ENCODE results near the gene HLA-DQA2.
A peak's percentile ranks its signal among the peaks of the same experiment; 100 is the strongest.
"Not testable (repeated sequence)": the region's sequence is repeated elsewhere in the genome, so short reads cannot be mapped to it uniquely, and the experiment has no call there.

The HLA-DQA2 gene

DNA sequence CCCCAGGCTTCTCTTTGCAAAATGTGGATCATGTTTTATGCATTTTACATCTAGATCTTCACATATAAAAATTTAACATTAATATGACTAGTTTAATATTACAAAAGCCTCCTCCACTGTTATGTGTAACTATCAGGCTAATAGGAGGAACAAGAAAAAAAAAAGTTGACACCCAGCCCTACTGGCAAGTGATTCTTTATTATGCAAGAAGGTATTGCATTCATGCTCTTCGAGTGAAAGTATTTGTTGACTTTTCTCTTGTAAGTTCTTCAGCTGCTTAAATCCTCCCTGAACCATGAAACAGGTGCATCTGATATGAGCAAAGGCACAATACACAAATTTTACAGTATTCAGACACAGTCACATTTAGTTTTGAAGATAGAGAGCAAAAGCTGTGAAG, 22.9 kb downstream of the HLA-DQA2 start:
- no peak overlapping the region for H3K4me3 ChIP-seq (ENCODE audit: low read depth, low read length)
- ChIA-PET CTCF (no interaction called here), POLR2A (no interaction called here)
- TF ChIP-seq, protein P1, sequence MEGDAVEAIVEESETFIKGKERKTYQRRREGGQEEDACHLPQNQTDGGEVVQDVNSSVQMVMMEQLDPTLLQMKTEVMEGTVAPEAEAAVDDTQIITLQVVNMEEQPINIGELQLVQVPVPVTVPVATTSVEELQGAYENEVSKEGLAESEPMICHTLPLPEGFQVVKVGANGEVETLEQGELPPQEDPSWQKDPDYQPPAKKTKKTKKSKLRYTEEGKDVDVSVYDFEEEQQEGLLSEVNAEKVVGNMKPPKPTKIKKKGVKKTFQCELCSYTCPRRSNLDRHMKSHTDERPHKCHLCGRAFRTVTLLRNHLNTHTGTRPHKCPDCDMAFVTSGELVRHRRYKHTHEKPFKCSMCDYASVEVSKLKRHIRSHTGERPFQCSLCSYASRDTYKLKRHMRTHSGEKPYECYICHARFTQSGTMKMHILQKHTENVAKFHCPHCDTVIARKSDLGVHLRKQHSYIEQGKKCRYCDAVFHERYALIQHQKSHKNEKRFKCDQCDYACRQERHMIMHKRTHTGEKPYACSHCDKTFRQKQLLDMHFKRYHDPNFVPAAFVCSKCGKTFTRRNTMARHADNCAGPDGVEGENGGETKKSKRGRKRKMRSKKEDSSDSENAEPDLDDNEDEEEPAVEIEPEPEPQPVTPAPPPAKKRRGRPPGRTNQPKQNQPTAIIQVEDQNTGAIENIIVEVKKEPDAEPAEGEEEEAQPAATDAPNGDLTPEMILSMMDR (IDR thresholded peaks at IDR 0.05; ENCODE audit: insufficient read depth, low read length, missing control alignments) = no peak
- DNase-seq (ENCODE audit: low read depth, low spot score) = no peak

DNA sequence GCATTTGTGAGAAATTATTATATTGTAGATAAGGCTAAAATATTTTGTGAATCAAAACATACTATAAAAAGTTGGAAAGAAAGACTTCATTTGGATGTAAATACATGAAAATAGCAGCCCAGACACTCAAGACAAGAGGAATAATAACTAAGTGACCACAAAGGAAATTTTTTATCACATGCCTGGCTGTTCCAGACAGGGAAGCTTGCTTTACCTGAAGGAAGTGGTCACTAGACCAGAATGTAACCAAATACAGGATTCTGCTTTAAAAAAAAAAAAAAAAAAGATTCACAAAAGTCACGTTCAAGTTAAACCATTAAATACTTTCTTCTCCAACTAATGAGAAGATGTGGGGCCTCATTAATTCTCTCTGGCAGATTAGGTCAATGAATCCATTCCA, 31.5 kb downstream of the HLA-DQA2 start:
- POLR2A ChIA-PET = no interaction called here
- DNase-seq (ENCODE audit: low read depth, low spot score) = no peak
- TF ChIP-seq, protein P1 (IDR thresholded peaks at IDR 0.05; ENCODE audit: insufficient read depth, low read length, missing control alignments) = no peak
- no peak overlapping the region for H3K4me3 ChIP-seq (ENCODE audit: low read depth, low read length)
- CTCF ChIA-PET = no interaction called here

DNA sequence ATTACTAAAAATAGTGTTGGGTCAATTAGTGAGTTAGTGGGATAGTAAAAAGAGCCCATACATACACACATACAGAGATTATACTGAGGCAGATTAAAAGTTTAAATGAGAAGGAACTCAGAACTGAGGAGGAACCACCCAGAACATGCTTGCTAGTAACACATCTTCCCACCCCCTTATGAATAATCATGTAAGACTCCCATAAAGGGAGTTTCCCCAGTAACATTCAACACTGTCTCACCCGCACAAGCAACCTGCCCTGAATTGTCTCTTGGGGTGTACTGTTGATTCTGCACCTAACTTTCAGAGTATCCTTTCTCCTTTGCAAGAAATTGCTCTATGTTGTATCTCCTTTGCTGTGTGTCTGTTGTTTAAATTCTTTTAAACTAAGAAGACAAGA, 33.2 kb downstream of the HLA-DQA2 start:
- TF ChIP-seq, protein P1 (IDR thresholded peaks at IDR 0.05; ENCODE audit: insufficient read depth, low read length, missing control alignments) = no peak
- ChIA-PET POLR2A (no interaction called here), CTCF (interaction anchor here (1.3 to 1.8 kb wide), 2 partner anchors 94 to 360 kb away, joined by 4 to 6 read pairs; no protein-coding TSS in a partner anchor)
- H3K4me3 ChIP-seq (ENCODE audit: low read depth, low read length) = no peak overlapping the region
- DNase-seq (ENCODE audit: low read depth, low spot score) = no peak

DNA sequence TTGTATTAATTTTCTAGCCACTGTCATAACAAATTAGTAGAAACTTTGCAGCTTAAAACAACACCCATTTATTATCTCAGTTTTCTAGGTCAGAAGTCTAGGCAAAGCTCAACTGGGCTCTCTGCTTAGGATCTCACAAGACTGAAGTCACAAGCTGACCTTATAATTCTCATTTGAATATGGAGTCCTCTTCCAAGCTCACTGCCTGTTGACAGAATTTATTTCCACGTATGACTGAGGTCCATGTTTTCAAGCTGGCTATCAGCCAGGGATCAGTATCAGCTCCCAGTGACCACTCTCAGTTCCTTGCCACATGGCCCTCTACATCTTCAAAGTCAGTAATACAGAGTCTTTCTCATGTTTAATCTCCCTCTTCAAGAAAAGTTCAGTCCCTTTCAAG, 33.9 kb downstream of the HLA-DQA2 start:
- H3K4me3 ChIP-seq (ENCODE audit: low read depth, low read length) = no peak overlapping the region
- POLR2A ChIA-PET = no interaction called here
- CTCF ChIA-PET = interaction anchor here (1.8 kb wide), 1 partner anchor 361 kb away, joined by 6 read pairs; no protein-coding TSS in a partner anchor
- TF ChIP-seq, protein P1 (IDR thresholded peaks at IDR 0.05; ENCODE audit: insufficient read depth, low read length, missing control alignments) = no peak
- DNase-seq (ENCODE audit: low read depth, low spot score) = no peak

DNA sequence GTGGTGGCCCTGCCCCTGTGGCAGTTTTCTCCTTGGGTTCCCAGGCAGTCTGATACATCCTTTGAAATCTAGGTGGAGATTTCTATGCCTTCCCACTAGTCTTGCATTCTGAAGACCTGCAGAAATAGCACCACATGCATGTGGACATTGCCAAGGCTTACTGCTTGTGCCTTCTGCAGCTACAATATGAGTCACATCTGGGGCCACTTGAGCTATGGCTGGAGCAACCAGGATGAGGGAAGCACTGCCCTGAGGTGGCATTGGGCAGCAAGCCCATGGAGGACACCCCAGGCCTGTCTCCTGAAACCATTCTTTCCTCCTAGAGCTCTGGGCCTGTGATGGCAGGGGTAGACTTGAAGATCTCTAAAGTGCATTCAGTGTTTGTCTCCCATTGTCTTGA, 37.8 kb downstream of the HLA-DQA2 start:
- TF ChIP-seq, protein P1 (IDR thresholded peaks at IDR 0.05; ENCODE audit: insufficient read depth, low read length, missing control alignments) = no peak
- H3K4me3 ChIP-seq (ENCODE audit: low read depth, low read length) = no peak overlapping the region
- DNase-seq (ENCODE audit: low read depth, low spot score) = no peak
- ChIA-PET POLR2A (no interaction called here), CTCF (interaction anchor here (1.2 kb wide), 1 partner anchor 366 kb away, joined by 3 read pairs; no protein-coding TSS in a partner anchor)

DNA sequence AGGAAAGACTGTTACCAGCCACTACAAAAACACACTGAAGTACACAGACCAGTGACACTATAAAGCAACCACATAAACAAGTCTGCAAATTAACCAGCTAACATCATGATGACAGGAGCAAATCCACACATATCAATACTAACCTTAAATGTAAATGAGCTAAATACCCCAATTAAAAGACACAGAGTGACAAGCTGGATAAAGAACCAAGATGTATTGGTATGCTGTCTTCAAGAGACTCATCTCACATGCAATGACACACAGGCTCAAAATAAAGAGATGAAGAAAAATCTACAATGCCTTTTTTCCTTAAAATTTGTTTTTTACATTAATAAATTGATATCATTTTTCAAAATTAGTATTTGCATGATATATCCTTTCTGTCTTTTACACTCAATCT, 41.7 kb downstream of the HLA-DQA2 start:
- H3K4me3 ChIP-seq (ENCODE audit: low read depth, low read length); POLR2A ChIA-PET; DNase-seq (ENCODE audit: low read depth, low spot score): not testable (repeated sequence)
- CTCF ChIA-PET = interaction anchor here (0.9 to 9.7 kb wide), 2 partner anchors 351 to 370 kb away, joined by 3 to 172 read pairs; no protein-coding TSS in a partner anchor

DNA sequence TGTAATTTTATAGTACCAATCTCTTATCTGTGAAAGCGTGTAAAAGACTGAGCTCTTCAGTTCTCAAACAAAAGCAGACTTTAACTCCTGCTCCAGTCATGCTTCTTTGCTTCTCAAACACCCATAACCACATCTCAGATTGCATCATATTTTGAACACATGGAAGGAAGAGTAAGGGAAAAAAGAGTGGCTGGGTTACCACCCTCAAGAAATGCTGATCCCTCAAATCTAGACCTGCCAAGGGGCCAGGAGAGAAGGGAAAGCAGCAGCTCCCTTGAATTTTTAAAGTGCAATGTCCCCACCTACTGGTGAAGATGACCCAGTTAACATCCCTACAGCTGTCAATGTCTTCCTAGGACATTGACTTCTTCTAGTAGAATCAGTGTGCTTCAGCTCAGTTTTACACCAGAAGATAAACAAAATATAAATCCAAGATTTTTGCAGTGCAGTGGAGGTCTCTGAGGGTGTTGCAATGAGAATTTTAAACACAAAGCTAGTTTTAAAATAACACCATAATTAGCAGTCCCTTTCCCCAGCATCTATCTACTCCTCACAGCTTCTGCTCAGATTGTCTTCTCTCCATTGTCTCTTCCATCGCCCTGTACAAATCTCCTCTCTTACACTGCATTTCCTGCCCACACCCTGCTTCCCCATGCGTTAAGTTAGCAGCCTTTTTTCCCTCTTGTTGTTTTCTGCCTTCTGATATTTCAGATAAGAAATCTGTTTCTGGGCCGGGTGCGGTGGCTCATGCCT, 44.8 kb downstream of the HLA-DQA2 start:
- POLR2A ChIA-PET = no interaction called here
- no peak overlapping the region for H3K4me3 ChIP-seq (ENCODE audit: low read depth, low read length)
- TF ChIP-seq, protein P1 (IDR thresholded peaks at IDR 0.05; ENCODE audit: insufficient read depth, low read length, missing control alignments) = peak; percentile 55
- DNase-seq (ENCODE audit: low read depth, low spot score) = no peak
- CTCF ChIA-PET = interaction anchor here (0.6 to 9.7 kb wide), 17 partner anchors 8 to 541 kb away, joined by 3 to 172 read pairs (median 4); no protein-coding TSS in a partner anchor
